ENCODE data around the gene PSMC3.

DNA sequence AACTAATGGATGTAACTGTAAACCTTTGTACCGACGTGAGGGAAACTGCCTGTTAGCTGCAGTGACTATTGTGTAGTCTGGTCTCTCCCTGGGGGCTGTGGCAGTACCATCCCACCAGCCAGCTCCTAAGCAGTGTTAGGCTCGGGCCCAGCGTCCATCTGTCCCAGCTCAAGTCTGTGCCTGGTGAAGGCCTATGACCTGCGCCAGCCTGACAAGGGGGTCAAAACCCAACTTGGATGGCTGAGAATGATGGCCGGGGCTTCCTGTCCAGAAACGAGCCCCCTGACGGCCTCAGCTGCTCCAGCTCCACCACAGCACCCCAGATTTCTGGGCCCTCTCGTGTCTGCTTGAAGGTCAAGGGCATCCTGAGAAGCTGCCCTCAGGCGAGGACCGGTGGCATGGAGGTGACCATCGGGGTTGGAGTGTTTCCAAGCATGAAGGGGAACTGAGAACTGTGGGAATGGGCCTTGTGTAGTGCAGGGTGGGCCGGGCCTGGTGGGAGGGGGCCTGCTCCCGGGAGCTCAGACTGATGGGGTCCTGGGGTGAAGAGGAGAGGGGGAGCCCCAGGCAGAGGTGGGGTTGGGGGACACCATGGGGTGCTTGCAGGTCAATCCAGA is 33.6 kb downstream of the PSMC3 start:
- TF ChIP-seq, protein P1, sequence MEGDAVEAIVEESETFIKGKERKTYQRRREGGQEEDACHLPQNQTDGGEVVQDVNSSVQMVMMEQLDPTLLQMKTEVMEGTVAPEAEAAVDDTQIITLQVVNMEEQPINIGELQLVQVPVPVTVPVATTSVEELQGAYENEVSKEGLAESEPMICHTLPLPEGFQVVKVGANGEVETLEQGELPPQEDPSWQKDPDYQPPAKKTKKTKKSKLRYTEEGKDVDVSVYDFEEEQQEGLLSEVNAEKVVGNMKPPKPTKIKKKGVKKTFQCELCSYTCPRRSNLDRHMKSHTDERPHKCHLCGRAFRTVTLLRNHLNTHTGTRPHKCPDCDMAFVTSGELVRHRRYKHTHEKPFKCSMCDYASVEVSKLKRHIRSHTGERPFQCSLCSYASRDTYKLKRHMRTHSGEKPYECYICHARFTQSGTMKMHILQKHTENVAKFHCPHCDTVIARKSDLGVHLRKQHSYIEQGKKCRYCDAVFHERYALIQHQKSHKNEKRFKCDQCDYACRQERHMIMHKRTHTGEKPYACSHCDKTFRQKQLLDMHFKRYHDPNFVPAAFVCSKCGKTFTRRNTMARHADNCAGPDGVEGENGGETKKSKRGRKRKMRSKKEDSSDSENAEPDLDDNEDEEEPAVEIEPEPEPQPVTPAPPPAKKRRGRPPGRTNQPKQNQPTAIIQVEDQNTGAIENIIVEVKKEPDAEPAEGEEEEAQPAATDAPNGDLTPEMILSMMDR (IDR thresholded peaks at IDR 0.05), result no peak
- TF ChIP-seq POLR2AphosphoS5 (IDR thresholded peaks at IDR 0.05) (no peak), POLR2A (IDR thresholded peaks at IDR 0.05) (no peak)

All from breast epithelium (tissue), 3 donors.